Spleen (tissue), 11 donors: ENCODE results near the gene ACTA1. TPM values are rescaled to one million over a fixed set of nuclear protein-coding genes. Genes with fewer than 3 reads are reported as not detected.

Experiments
- DNase-seq: peaks from one replicate; pipeline ENCODE4 v3.0.0-alpha.2; 2020
- H3K27ac ChIP-seq, 8 donors: fragments of 200-600 bp; sonication (generic) in 7 of 8; 1 replicate in 4 of 8; 2 replicates in 4 of 8; pipeline versions ENCODE4 v1.5.0 to v1.8.0; 2016 to 2021; ENCODE audit warnings: inconsistent platforms in 4 of 8, mild to moderate bottlenecking in 4 of 8, moderate library complexity in 1 of 8
- H3K27me3 ChIP-seq, 7 donors: fragments of 200-600 bp; sonication (generic) in 6 of 7; replicated peaks in 1 of 7; 1 replicate in 4 of 7; 2 replicates in 3 of 7; pipeline versions ENCODE4 v1.5.0 to v1.8.0; 2016 to 2021; ENCODE audit warnings: inconsistent platforms in 3 of 7, mild to moderate bottlenecking in 1 of 7
- H3K36me3 ChIP-seq, 6 donors: fragments of 200-600 bp; sonication (generic) in 5 of 6; 1 replicate in 4 of 6; 2 replicates in 2 of 6; pipeline versions ENCODE4 v1.5.0 to v1.8.0; 2016 to 2021; ENCODE audit warnings: inconsistent platforms in 2 of 6
- H3K4me1 ChIP-seq, 6 donors: fragments of 200-600 bp; sonication (generic) in 5 of 6; 1 replicate in 3 of 6; 2 replicates in 3 of 6; pipeline versions ENCODE4 v1.5.0 to v1.8.0; 2016 to 2021; ENCODE audit warnings: inconsistent platforms in 3 of 6
- H3K4me3 ChIP-seq, 8 donors: fragments of 200-600 bp; sonication (generic) in 7 of 8; 1 replicate in 4 of 8; 2 replicates in 4 of 8; pipeline versions ENCODE4 v1.5.0 to v1.8.0; 2016 to 2021; ENCODE audit warnings: inconsistent platforms in 4 of 8, mild to moderate bottlenecking in 4 of 8, moderate library complexity in 2 of 8
- H3K9me3 ChIP-seq, 8 donors: fragments of 200-600 bp; sonication (generic) in 7 of 8; 1 replicate in 4 of 8; 2 replicates in 4 of 8; pipeline versions ENCODE4 v1.5.0 to v1.8.0; 2016 to 2021; ENCODE audit warnings: inconsistent platforms in 4 of 8
- POLR2A ChIP-seq, 3 donors: fragments of 450-650 bp; IDR thresholded peaks; one replicate each; pipeline ENCODE4 v1.5.1; 2017; ENCODE audit warnings: antibody characterized with exemption in 3 of 3, mild to moderate bottlenecking in 1 of 3
- POLR2AphosphoS5 ChIP-seq, 3 donors: sonication (generic); formaldehyde crosslinking; IDR thresholded peaks; one replicate each; pipeline ENCODE4 v1.5.1; 2017; ENCODE audit warnings: antibody characterized with exemption in 3 of 3
- WGBS, 5 donors: extraction: QIAGEN DNeasy Blood & Tissue Kit in 3 of 5; methylation state at CpG; one replicate each; pipeline versions ENCODE4 v1.1.5 to v1.1.7; 2013 to 2018; 5-methylcytosine and 5-hydroxymethylcytosine counted together
- intact Hi-C: fragments of 100-400 bp; cut with DNase I; formaldehyde crosslinking; loops from one replicate; pipeline ENCODE4 v1.15.0; 2023; ENCODE audit warnings: low total_unique reads
- polyA plus RNA-seq, 3 donors: library from polyadenylated mRNA; stranded (reverse); fragments of 200-250 nt; gene quantifications; one replicate each; pipeline ENCODE4 v1.2.1, GENCODE V29; 2013
- total RNA-seq, 7 donors: library from RNA; depleted of rRNA in 3 of 7; stranded (reverse); fragments of >200 nt in 3 of 7; fragmentation: NEBNext Ultra II Directional in 4 of 7; extraction: Animal tissue kit (Norgen Biotek cat#: 25700) in 4 of 7; gene quantifications; one replicate each; pipeline versions ENCODE4 v1.1.0 to v1.2.1, GENCODE V29; 2016 to 2021
- TF ChIP-seq, protein P1 (sequence below), 11 experiments: fragments of 200-600 bp in 7 of 11; fragments of 450-650 bp in 4 of 11; sonication (generic) in 4 of 11; IDR thresholded peaks in 8 of 11; conservative IDR thresholded peaks in 3 of 11; 1 replicate in 7 of 11; 2 replicates in 4 of 11; pipeline versions ENCODE4 v1.4.0 to v1.8.0; 2016 to 2021; ENCODE audit warnings: antibody characterized with exemption in 11 of 11, inconsistent platforms in 4 of 11, mild to moderate bottlenecking in 1 of 11
- donor health status: healthy with polysubstance abuse.
- donor health status: DM: no; HTN: no; CAD: no; lungs with moderate emphysema.
- donor health status: DM: no; HTN: no; CAD: no.
- donor health status: Bipolar disorder and iron deficiency.
- donor health status: healthy.
- donor health status: DM: no; HTN: no; CAD: no.
- donor health status: DM: yes; HTN: yes; CAD: no.

Gene ACTA1
- total and polyA plus RNA-seq, 10 donors, result 0.61 to 5.0 (median 0.81) TPM; not detected in 6

DNA sequence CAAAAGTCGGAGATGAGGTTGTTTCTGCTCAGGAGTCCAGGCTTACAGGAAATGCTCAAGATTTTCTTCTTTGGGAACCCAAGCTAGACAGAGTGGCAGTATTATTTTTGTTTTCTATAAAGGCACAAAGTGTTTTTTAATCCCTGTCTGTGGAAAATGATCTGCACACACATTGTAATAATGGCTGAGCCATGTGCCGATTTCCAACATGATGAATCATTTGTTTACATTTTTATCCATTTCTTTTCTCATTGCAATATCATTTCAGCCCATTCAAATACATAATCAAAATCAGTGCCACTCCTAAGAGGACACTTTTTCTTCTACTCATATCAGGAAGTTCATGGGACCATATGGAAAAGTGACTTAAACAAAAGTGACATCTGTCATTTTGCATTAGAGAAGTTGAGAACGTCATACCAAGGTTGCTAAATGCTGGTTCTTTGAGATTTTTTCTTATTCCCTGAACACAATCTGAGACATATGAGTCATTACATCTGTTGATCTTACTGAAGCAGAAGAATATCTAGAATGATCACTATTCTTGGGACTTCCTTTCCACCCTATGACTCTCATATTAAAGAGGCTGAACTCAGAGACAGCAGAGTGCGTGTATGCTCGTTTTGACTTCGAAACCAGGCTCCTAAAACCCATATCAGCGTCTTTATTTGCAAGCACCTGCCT, 44.9 kb downstream of the ACTA1 start:
- Histone ChIP-seq H3K27me3 (peaks cover 0 to 46% (median 7%) of the 10 kb centered on the region in 7 donors), H3K4me3 (no peak overlapping the region), H3K9me3 (peaks cover 0 to 4% (median 0%) of the 10 kb centered on the region in 8 donors), H3K27ac (no peak overlapping the region), H3K4me1 (no peaks in the 10 kb centered on the region), H3K36me3 (no peaks in the 10 kb centered on the region)
- TF ChIP-seq, protein P1, sequence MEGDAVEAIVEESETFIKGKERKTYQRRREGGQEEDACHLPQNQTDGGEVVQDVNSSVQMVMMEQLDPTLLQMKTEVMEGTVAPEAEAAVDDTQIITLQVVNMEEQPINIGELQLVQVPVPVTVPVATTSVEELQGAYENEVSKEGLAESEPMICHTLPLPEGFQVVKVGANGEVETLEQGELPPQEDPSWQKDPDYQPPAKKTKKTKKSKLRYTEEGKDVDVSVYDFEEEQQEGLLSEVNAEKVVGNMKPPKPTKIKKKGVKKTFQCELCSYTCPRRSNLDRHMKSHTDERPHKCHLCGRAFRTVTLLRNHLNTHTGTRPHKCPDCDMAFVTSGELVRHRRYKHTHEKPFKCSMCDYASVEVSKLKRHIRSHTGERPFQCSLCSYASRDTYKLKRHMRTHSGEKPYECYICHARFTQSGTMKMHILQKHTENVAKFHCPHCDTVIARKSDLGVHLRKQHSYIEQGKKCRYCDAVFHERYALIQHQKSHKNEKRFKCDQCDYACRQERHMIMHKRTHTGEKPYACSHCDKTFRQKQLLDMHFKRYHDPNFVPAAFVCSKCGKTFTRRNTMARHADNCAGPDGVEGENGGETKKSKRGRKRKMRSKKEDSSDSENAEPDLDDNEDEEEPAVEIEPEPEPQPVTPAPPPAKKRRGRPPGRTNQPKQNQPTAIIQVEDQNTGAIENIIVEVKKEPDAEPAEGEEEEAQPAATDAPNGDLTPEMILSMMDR (IDR thresholded peaks at IDR 0.05 in 8 of 11, conservative IDR thresholded peaks at IDR 0.05 in 3 of 11), result no peak
- TF ChIP-seq POLR2A (IDR thresholded peaks at IDR 0.05), result no peak
- DNase-seq, result no peak
- WGBS, 5 donors, result 73 to 77% (median 76%) methylated on average over 7 of the region's 7 CpGs
- intact Hi-C loops, result no loop called here

DNA sequence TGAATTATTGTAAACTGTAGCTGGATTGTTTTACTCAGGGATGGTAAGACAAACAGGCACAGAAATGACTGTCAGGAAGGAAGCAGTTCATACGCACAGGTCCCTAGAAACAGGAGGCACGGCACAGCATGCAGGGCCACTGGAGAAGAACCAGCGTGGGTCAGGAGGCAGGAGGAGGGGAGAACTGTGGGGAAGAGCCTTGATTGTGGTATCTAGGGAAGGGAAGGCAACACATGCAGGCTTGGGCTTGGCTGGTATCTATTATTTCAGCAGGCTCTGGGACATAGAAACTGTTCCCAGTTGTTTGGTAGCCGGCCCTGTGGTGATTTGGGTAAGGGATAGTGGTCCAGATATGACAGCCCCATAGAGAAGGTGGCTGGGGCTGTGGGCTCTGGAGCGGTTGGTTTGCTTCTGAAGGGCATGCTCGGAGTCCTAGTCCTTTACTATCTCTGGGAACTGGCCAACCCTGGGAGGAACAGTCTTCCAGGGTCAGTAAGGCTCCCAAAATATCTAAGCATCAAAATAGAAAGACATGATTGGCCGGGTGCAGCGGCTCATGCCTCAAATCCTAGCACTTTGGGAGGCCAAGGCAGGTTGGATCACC, 47.9 kb downstream of the ACTA1 start:
- Histone ChIP-seq H3K27me3 (peaks cover 0 to 42% (median 0%) of the 10 kb centered on the region in 7 donors), H3K4me1 (no peaks in the 10 kb centered on the region), H3K9me3 (peaks cover 0 to 4% (median 0%) of the 10 kb centered on the region in 8 donors), H3K36me3 (no peaks in the 10 kb centered on the region), H3K27ac (no peak overlapping the region), H3K4me3 (no peak overlapping the region)
- no peak for DNase-seq
- TF ChIP-seq POLR2AphosphoS5 (IDR thresholded peaks at IDR 0.05) (no peak), POLR2A (IDR thresholded peaks at IDR 0.05) (no peak)
- TF ChIP-seq, protein P1 (IDR thresholded peaks at IDR 0.05 in 8 of 11, conservative IDR thresholded peaks at IDR 0.05 in 3 of 11), result no peak
- intact Hi-C loops, result no loop called here
- WGBS, 5 donors, result 60 to 73% (median 66%) methylated on average over 7 to 8 of the region's 8 CpGs

DNA sequence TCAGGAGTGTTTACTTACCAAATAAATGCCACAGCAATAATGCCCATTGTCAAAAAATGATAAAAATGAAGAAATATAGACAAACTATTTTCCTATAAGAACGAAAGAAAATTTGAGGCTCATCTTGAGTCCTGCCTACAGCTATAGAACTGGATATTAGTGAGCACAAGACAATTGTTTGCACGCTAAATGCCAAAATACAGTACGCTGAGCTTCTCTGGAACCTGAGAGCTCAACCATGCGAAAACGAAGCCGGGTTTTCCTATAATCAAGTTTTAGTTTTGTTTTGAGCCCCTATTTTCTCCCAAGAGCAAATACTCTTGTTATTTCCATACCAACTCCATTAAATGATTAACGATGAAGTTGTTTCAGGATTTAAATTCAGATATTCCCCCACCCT, 49.1 kb downstream of the ACTA1 start:
- TF ChIP-seq POLR2AphosphoS5 (IDR thresholded peaks at IDR 0.05), result no peak
- TF ChIP-seq, protein P1 (IDR thresholded peaks at IDR 0.05 in 8 of 11, conservative IDR thresholded peaks at IDR 0.05 in 3 of 11), result no peak
- no peak for DNase-seq
- H3K4me3 ChIP-seq, result no peak overlapping the region
- no peak overlapping the region for H3K27ac ChIP-seq
- intact Hi-C loops, result no loop called here
- no peaks in the 10 kb centered on the region for H3K9me3 ChIP-seq
- 79 to 91% (median 87%) methylated on average over 7 of the region's 7 CpGs for WGBS, 5 donors
- peaks cover 0 to 38% (median 0%) of the 10 kb centered on the region in 7 donors for H3K27me3 ChIP-seq
- no peaks in the 10 kb centered on the region for H3K4me1 ChIP-seq
- no peaks in the 10 kb centered on the region for H3K36me3 ChIP-seq

DNA sequence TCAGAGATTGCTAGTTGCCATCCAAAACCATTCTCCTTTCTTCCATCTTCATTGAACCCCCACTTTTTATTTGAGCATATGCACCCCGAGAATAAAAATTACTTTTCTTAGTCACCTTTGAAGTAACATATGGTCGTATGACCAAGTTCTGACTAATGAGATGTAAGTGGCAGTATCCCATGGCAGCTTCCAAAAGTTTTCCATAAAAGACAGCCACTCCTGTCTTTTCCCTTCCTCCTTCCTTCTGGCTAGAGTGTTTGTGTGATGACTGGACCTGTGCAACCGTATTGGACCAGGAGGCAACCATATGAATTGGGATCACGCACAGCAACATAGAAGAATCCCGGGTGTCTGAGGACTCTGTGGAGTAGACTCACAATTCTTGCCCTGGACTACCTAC, 49.9 kb downstream of the ACTA1 start:
- Histone ChIP-seq H3K4me1 (no peaks in the 10 kb centered on the region), H3K4me3 (no peak overlapping the region), H3K27me3 (peaks cover 0 to 38% (median 0%) of the 10 kb centered on the region in 7 donors), H3K27ac (no peak overlapping the region), H3K9me3 (no peaks in the 10 kb centered on the region), H3K36me3 (no peaks in the 10 kb centered on the region)
- 88 to 96% (median 91%) methylated on average over 5 of the region's 5 CpGs for WGBS, 5 donors
- DNase-seq, result no peak
- TF ChIP-seq POLR2A (IDR thresholded peaks at IDR 0.05) (no peak), POLR2AphosphoS5 (IDR thresholded peaks at IDR 0.05) (no peak)
- TF ChIP-seq, protein P1 (IDR thresholded peaks at IDR 0.05 in 8 of 11, conservative IDR thresholded peaks at IDR 0.05 in 3 of 11), result no peak
- intact Hi-C loops, result no loop called here
